Astrocyte (in vitro differentiated cells and primary cell): ENCODE results near the gene MBP. TPM values are rescaled to one million over a fixed set of nuclear protein-coding genes. Genes with fewer than 3 reads are reported as not detected.

Experiments
- DNase-seq: peaks from one replicate; pipeline ENCODE4 v3.0.0-alpha.2; 2010; ENCODE audit warnings: low read depth
- FAIRE-seq: peaks from 2 replicates; lab custom pipeline; 2011; peaks lifted over from hg19 to GRCh38; lab: Jason Lieb, UNC
- H2AFZ ChIP-seq: 2 replicates; pipeline ENCODE4 v1.6.0; 2012; ENCODE audit warnings: low read depth, low read length, inconsistent platforms
- H3K27ac ChIP-seq: 2 replicates; pipeline ENCODE4 v1.5.1; 2011; ENCODE audit warnings: low read depth, low read length, inconsistent platforms
- H3K27me3 ChIP-seq: 2 replicates; pipeline ENCODE4 v1.6.0; 2011; ENCODE audit warnings: low read length, inconsistent platforms; ENCODE audit not compliant: insufficient read depth
- H3K36me3 ChIP-seq: 2 replicates; pipeline ENCODE4 v1.5.1; 2011; ENCODE audit warnings: low read length, inconsistent platforms; ENCODE audit not compliant: insufficient read depth
- H3K4me1 ChIP-seq: 2 replicates; pipeline ENCODE4 v1.5.1; 2011; ENCODE audit warnings: low read length, inconsistent platforms; ENCODE audit not compliant: insufficient read depth
- H3K4me2 ChIP-seq: 2 replicates; pipeline ENCODE4 v1.6.0; 2012; ENCODE audit warnings: low read length, inconsistent platforms
- H3K4me3 ChIP-seq: 2 replicates; pipeline ENCODE4 v1.5.1; 2011; ENCODE audit warnings: low read depth, mild to moderate bottlenecking, low read length, inconsistent platforms; ENCODE audit not compliant: insufficient read depth
- H3K79me2 ChIP-seq: 2 replicates; pipeline ENCODE4 v1.6.0; 2012; ENCODE audit warnings: mild to moderate bottlenecking, low read length, inconsistent platforms; ENCODE audit not compliant: insufficient read depth
- H3K9ac ChIP-seq: 2 replicates; pipeline ENCODE4 v1.6.0; 2012; ENCODE audit warnings: mild to moderate bottlenecking, low read length, inconsistent platforms
- H3K9me3 ChIP-seq: 2 replicates; pipeline ENCODE4 v1.5.1; 2012; ENCODE audit warnings: low read depth, mild to moderate bottlenecking, low read length, inconsistent platforms; ENCODE audit not compliant: insufficient read depth
- H4K20me1 ChIP-seq: 2 replicates; pipeline ENCODE4 v1.6.0; 2012; ENCODE audit warnings: low read length, inconsistent platforms; ENCODE audit not compliant: insufficient read depth
- H3K27ac Mint-ChIP-seq: one replicate; pipeline ENCODE4 v1.8.0; 2021; ENCODE audit warnings: mild to moderate bottlenecking, mixed read lengths; ENCODE audit not compliant: unreplicated experiment
- H3K27me3 Mint-ChIP-seq: one replicate; pipeline ENCODE4 v1.8.0; 2021; ENCODE audit warnings: low read depth, mixed read lengths; ENCODE audit not compliant: unreplicated experiment
- H3K36me3 Mint-ChIP-seq: one replicate; pipeline ENCODE4 v1.8.0; 2021; ENCODE audit warnings: low read depth, mixed read lengths; ENCODE audit not compliant: unreplicated experiment
- H3K4me1 Mint-ChIP-seq: one replicate; pipeline ENCODE4 v1.8.0; 2021; ENCODE audit warnings: low read depth, mixed read lengths; ENCODE audit not compliant: unreplicated experiment
- H3K4me3 Mint-ChIP-seq: one replicate; pipeline ENCODE4 v1.8.0; 2021; ENCODE audit warnings: mild to moderate bottlenecking, moderate library complexity, mixed read lengths; ENCODE audit not compliant: unreplicated experiment
- H3K9me3 Mint-ChIP-seq: one replicate; pipeline ENCODE4 v1.8.0; 2021; ENCODE audit warnings: mild to moderate bottlenecking, mixed read lengths; ENCODE audit not compliant: unreplicated experiment
- EZH2 ChIP-seq: IDR thresholded peaks from 2 replicates; pipeline ENCODE4 v1.6.1; 2012; ENCODE audit warnings: mild to moderate bottlenecking, low read length, inconsistent platforms; ENCODE audit not compliant: insufficient read depth
- total RNA-seq: library from RNA; stranded (reverse); gene quantifications from 2 replicates; pipeline ENCODE4 v1.2.1, GENCODE V29; 2021
- TF ChIP-seq, protein P1 (sequence below): IDR thresholded peaks from 2 replicates; pipeline ENCODE4 v1.5.1; 2011; ENCODE audit warnings: low read depth, mild to moderate bottlenecking, inconsistent platforms, low read length, moderate library complexity; ENCODE audit not compliant: insufficient read depth

Gene MBP
- total RNA-seq, 1 donor from 2014 or later = 11.4 TPM

DNA sequence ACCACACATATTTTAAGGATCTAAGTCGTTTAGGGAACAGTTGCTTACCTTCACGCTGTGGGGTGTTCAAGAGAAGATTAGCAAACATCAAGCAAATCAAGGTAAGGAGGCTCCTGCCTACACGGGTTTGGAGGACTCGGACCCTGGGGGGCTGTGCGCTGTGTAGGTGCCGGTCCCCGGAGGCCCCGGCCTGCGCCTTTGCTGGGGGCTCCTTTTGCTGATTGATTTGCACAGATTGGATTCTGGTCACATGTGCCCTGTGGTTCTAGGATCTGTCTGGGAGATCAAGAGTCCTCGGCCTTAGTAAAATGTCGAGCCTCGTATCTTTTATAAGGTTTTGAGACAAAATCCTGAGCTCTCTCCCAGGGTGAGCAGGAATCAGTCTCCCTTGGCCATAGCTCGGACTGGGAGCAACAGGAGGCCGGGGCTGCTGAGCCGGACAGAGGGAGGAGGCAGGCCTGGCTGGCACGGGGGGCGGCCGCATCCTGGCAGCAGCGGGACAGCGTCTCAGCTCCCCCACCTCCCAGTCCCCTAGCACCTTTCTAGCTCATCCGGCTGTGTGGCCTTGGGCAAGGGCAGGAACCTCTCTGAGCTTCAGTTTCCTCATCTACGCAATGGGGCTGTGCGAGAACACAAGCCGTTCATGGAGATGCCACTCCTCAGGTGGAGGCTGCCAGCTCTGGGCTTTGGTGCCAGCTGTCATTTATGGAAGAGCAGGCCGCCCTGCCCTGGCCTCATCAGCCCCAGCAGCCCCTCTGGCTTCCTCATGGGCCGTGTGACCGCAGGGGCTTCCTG lies 147.2 kb downstream of the MBP start:
- Histone ChIP-seq H3K36me3 (no peaks in the 10 kb centered on the region), H3K27me3 (peaks cover 5% of the 10 kb centered on the region), H3K79me2 (no peaks in the 10 kb centered on the region), H3K4me1 (no peaks in the 10 kb centered on the region), H4K20me1 (no peaks in the 10 kb centered on the region), H3K9me3 (no peaks in the 10 kb centered on the region), H3K9ac (no peak overlapping the region), H3K4me3 (no peak overlapping the region), H2AFZ (no peak overlapping the region), H3K27ac (no peak overlapping the region), H3K4me2 (no peak overlapping the region)
- H3K27ac Mint-ChIP-seq = no peak overlapping the region
- peaks cover 12% of the 10 kb centered on the region for H3K27me3 Mint-ChIP-seq
- TF ChIP-seq, protein P1, sequence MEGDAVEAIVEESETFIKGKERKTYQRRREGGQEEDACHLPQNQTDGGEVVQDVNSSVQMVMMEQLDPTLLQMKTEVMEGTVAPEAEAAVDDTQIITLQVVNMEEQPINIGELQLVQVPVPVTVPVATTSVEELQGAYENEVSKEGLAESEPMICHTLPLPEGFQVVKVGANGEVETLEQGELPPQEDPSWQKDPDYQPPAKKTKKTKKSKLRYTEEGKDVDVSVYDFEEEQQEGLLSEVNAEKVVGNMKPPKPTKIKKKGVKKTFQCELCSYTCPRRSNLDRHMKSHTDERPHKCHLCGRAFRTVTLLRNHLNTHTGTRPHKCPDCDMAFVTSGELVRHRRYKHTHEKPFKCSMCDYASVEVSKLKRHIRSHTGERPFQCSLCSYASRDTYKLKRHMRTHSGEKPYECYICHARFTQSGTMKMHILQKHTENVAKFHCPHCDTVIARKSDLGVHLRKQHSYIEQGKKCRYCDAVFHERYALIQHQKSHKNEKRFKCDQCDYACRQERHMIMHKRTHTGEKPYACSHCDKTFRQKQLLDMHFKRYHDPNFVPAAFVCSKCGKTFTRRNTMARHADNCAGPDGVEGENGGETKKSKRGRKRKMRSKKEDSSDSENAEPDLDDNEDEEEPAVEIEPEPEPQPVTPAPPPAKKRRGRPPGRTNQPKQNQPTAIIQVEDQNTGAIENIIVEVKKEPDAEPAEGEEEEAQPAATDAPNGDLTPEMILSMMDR = no peak
- H3K4me1 Mint-ChIP-seq = peaks cover 2% of the 10 kb centered on the region
- peaks cover 2% of the 10 kb centered on the region for H3K36me3 Mint-ChIP-seq
- no peak overlapping the region for H3K4me3 Mint-ChIP-seq
- no peaks in the 10 kb centered on the region for H3K9me3 Mint-ChIP-seq
- DNase-seq (no peak), FAIRE-seq (no peak)

DNA sequence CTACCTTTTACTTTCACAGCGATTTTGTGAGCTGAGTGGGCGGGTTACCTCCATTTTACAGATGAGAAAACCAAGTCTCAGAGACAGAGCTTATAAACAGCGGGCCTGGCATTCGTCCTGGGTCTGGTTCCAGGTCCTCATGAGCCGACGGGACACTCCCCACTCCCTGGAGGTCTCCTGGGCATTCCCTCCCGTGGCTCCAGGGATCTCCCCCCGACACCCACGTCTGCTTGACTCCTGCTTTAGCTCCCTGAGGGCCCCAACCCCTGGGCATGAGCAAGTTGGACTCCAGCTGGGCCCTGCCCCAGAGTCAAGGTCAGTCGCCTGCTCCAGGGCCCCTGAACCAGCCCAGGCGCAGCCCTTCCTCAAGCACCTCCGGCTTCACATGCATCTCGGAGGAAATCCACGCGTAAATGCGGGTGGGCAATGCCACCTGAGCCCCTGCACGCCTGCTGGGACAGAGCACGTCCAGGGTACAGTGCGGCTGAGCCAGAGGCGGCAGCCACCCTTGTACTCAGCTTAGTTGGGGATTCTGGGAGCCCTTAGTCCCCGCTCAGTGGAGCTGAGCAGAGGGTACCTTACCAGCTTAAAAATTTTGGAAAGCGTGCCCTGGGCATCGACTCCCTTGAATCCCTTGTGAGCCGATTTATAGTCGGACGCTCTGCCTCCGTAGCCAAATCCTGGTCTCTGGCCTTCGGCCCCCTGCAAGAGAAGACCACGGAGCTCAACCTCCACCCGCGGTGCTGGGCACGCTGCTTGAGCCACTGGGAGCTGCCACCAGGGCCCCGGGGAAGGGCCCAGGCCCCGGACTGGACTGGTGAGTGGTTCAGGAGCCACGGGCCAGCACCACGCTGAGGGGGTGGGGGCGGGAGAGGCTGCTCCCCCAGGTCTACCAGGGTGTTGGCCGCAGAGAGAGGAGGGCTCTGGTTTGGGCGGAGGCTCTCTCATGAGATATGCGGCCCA lies 148.1 kb downstream of the MBP start:
- H3K9ac ChIP-seq = no peak overlapping the region
- H4K20me1 ChIP-seq = no peaks in the 10 kb centered on the region
- no peak overlapping the region for H3K27ac Mint-ChIP-seq
- H3K36me3 Mint-ChIP-seq = peaks cover 4% of the 10 kb centered on the region
- H3K27me3 Mint-ChIP-seq = peaks cover 12% of the 10 kb centered on the region
- peaks cover 2% of the 10 kb centered on the region for H3K4me1 Mint-ChIP-seq
- H3K9me3 Mint-ChIP-seq = no peaks in the 10 kb centered on the region
- H3K4me2 ChIP-seq = no peak overlapping the region
- TF ChIP-seq, protein P1 = no peak
- TF ChIP-seq EZH2 = no peak
- H3K9me3 ChIP-seq = no peaks in the 10 kb centered on the region
- no peaks in the 10 kb centered on the region for H3K4me1 ChIP-seq
- DNase-seq (no peak), FAIRE-seq (no peak)
- H3K27me3 ChIP-seq = peaks cover 5% of the 10 kb centered on the region
- H3K4me3 ChIP-seq = no peak overlapping the region
- H3K4me3 Mint-ChIP-seq = no peak overlapping the region
- no peak overlapping the region for H3K27ac ChIP-seq
- no peaks in the 10 kb centered on the region for H3K79me2 ChIP-seq
- no peak overlapping the region for H2AFZ ChIP-seq
- no peaks in the 10 kb centered on the region for H3K36me3 ChIP-seq
